Measurements from ENCODE around the gene TIMM23.
"Not testable (repeated sequence)": the region's sequence is repeated elsewhere in the genome, so short reads cannot be mapped to it uniquely, and the experiment has no call there.

The TIMM23 gene, protein sequence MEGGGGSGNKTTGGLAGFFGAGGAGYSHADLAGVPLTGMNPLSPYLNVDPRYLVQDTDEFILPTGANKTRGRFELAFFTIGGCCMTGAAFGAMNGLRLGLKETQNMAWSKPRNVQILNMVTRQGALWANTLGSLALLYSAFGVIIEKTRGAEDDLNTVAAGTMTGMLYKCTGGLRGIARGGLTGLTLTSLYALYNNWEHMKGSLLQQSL

DNA sequence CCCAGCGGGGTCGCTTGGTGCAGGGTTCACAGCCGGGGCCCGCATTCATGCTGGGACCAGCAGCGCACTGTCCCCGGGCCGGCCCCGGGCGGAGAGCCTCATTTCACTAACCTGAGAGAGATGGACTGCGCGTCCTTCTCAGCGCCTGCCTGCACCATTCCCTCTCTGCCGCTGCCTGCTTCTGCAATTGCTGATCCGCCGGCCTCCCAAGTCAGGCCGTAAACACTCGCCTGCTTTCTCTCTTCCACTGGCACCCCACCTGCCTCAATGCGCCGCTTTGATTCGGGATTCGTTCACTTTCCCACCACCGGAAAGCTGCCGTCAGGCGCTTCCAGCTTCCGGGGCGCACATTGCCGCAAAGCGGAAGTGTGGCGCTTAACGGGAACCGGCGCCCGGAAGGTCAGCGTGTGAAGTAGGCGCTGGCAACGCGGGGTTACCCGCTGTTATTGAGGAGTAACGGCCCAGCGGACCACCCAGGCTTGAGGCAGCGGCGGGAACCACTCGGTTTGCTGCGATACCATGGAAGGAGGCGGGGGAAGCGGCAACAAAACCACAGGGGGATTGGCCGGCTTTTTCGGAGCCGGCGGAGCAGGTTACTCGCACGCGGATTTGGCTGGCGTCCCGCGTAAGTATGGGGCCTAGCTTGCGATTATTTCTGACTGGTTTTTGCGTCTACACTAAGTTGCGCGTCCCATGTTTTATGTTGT, at the start of gene TIMM23:
Gene TIMM23 (plus strand): TSS at position 384 of the 707 bp plus-strand sequence. CDS start 136 bp downstream, at position 520.
- peak; percentile 2 for DNase-seq

DNA sequence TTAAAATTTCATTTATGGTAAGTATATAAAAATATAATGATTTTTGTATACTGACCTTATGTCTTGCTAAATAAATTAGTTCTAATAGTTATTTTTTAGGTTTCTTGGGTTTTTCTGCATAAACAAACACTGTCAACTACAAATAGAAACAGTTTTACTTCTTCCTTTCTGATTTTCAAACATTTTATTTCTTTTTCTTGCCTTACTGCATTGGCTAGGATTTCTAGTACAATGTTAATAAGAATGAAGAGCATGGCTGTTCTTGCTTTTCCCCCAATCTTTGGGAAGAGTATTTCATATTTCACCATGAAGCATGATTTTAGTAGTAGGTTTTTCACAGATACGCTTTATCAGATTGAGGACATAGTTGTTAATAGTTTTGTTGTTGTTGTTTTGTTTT, 45.5 kb upstream of the TIMM23 start:
- DNase-seq, result not testable (repeated sequence)

DNA sequence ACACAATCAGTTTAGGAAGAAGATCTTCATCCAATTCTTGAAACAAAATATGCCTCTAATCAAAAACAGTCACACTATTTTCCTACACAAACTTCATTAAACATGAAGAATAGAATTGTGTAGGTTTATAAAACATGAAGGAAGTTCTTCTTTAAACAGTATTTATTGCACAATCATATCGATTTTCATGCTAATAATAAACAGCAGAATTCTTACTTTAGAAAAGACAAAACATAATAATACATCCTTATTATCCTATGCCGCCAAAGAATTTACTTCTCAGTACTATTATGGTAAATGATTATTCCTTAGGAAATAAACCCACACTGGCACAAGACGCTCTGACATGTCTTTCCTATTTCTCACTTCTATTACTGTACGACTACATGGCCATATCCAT, 41.0 kb upstream of the TIMM23 start:
- DNase-seq, result not testable (repeated sequence)

DNA sequence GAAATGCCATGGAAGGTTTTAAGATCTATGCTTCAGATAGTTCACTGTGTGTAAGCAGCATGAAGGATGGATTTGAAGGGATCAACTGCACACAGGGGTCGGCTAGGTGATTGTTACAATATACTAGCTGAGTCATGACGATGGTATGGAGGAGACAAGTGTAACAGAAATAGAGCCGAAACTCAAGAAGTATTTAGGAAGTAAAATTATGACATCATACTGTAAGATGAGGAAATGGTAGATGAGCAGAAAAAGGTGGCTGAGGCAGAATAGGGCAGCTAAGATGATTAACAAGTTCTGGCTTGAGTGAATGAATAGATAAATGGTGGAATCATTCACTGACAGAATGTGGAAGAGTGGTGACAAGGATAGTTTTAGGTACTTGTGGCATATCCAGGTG, 37.5 kb upstream of the TIMM23 start:
- not testable (repeated sequence) for DNase-seq

DNA sequence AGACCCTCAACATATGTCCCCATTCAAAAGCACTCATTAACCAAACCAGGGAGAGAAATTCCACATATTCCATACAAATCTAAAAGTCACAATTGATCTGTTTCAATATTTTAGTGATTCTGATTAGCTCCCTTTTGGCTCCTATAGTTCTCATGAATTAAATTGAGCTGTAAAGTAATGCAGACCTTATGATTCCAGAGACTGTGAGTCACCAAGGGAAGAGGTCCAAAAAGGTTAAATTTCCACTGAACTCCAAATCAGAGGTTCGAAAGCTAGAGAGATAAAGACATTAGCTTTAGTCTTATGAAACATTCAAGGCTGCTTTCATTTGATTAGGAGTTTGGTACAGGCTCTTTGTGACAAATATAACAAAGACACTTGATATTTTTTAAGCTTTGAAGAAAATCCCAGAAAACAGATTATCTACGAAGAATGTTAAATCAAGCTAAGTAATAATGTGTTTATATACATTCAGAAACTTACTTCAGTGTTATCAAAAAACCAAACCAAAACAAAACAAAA, 33.1 kb upstream of the TIMM23 start:
- DNase-seq, result not testable (repeated sequence)

DNA sequence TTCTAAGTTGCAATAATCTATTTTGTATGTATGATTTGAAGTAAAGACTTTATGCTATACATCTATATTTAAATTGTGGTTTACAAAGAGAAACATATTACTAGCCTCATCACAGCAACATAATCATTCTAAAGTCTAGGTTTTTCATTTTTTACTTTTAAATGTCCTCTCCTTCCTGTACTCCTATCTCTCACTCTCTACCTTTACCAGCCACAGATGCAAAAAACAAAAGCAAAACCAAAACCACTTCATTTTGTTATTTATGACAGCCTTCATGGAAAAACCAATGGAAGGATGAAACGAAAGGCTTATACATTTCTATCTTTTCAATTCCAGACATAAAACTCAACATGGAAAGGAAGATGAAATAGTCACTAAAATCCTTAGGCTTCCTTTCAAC, 31.1 kb upstream of the TIMM23 start:
- not testable (repeated sequence) for DNase-seq

DNA sequence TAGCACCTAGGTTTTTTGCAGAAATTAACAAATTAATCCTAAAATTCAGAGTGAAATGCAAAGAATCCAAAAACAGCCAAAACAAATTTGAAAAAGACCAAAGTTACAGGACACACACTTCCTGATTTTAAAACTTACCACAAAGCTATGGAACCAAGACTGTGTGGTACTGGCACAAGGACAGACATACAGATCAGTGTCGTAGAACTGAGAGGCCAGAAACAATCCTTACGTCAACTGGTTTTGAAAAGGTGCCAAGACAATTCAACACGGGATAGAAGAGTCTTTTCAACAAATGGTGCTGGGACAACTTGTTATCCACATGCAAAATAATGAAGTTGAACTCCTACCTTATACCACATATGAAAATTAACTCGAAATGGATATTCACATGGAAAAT, 26.8 kb upstream of the TIMM23 start:
- not testable (repeated sequence) for DNase-seq

DNA sequence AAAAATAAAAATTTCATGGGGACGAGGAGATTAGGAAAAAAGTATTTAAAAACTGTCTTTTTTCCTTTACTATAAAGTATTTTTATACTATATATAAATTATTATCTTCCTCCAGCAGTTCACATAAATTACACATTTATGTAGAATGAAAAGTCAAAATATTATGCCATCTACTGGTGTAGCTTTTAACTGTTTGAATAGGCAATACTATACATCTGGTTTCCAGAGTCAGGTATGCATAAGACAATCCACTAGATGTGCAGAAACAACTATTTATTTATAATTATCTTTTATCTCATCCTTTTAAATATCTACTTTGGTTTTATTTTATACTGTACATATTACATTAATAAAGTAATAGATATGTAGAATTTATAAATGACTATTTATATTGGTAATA, 24.9 kb upstream of the TIMM23 start:
- not testable (repeated sequence) for DNase-seq

DNA sequence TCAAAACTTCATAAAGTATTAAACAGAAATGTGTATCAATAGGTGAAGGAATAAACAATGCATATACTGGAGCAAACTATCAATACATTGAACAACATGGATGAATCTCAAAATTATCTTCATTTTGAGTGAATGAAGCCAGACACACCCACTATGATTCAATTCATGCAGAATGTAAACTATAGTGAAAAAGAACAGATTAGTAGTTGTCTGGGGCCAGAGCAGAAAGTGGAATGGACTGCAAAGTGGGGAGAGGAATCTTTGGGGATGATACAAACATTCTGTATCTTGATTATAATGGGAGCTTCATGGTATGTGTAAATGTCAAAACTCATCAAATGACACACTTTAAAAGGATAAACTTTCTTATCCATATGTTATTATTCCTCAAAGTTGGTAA, 23.5 kb upstream of the TIMM23 start:
- not testable (repeated sequence) for DNase-seq

DNA sequence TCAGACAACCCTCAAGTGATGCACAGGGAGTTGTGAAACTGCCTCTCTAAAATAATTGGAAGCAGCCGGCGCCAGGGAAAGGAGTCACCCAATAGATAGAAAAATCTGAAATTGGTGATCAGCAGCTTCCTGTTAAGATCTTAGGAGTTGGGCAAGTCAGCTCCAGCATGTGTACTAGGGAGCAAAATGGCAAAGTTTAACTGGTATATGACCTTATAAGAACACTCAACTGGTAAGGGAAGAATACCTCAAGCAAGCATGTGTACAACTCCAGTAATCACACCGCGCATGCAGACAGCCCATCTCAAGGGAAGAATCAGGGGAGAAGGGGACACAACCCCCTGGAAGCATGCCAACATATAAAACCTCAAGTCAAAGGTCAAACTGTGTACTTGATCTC, 17.9 kb upstream of the TIMM23 start:
- not testable (repeated sequence) for DNase-seq

DNA sequence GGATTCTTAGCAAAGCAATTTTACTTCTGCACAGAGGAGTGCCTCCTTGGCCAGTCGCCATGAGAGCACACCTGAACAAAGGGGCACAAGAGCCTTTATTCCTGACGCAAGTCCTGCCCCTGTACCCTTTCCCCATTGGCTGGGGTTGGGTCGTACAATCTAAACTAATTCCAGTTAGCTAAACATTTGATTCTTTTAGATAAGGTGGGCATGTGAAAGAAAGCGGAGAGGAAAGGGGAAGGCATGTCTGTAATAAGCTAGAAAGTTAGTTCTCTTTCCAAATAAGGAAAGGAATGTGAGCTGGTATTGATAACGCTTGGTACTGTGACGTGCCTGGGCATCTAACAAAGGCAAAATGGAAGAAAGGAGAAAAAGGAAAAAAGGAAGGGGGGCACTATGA, 15.7 kb upstream of the TIMM23 start:
- not testable (repeated sequence) for DNase-seq

DNA sequence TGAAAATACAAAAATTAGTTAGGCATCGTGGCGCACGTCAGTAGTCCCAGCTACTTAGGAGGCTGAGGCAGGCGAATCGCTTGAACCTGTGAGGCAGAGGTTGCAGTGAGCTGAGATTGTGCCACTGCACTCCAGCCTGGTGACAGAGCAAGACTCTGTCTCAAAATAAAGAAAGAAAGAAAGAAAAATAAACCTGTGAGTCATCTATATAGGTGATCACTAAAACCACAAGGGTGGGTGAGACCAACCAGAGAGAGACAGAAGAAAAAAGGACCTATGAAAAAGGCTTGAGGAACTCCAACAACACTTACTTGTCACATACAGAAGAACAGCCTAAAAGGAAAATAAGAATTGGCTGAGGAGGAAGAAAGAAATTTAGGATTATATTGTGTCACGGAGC, 14.4 kb upstream of the TIMM23 start:
- DNase-seq, result not testable (repeated sequence)

DNA sequence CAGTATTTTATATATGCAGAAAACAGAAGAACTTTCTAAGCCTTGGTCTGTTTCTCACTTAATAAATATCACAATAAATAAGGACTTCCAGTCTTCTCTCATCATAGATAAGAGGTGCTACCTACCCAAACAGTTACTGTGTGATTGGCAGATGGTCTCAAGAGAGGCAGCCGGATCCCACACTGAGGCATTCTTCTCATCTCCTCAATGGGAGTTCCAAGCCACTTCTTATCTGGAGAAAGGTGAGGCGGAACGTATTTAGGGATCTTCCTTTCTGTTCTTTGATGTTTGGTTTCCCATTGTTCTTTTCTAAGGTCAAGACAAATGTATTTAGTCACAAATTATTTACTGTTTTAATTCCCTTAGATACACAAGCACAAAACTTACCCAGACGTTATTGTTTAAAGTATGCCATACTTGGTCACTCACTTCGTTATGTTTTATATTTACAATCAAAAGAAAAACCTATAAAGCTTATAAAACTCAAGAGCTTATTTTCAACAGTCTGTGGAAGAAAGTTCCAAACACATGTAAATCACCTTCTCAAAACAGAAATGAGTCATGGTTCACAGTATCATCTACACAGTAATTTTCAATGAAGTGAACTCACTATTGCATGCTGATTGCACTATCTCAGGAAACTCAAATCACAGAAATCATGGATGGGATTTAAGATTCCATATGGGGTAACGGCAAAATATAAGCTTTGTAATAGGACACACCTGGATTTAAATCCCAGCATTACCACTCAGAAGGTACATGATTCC, 9.4 kb upstream of the TIMM23 start:
- DNase-seq, result not testable (repeated sequence)

DNA sequence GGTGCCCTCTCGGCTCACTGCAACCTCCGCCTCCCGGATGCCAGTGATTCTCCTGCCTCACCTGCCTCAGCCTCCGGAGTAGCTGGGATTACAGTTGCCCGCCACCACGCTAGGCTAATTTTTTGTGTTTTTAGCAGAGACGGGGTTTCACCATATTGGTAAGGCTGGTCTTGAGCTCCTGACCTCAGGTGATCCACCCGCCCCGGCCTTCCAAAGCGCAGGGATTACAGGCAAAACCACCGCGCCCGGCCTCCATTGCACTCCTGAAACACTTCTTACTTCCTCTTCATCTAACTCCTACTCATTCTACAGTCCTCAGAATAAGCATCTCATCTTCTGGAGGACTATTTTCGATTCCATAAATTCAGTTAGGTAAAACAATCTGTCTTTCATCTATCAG, 1.3 kb upstream of the TIMM23 start:
- not testable (repeated sequence) for DNase-seq

DNA sequence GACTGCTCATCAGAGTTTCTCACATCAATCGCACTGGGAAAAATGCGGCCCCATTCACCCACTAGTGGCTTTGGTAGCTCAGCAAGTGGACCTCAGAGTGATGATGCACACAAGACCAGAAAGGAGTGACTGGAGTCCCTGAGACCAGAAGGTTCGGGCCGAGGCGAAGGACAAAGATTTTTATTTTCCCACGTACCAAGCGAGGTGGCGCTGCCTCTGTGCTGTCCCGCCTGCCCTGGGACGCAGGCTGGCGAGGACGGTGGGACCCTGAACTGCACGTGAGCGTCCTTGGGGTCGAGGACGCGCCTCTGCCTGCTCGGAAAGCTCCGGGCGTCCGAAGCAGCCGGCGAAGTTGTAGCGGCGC, 565 bp upstream of the TIMM23 start:
- not testable (repeated sequence) for DNase-seq

DNA sequence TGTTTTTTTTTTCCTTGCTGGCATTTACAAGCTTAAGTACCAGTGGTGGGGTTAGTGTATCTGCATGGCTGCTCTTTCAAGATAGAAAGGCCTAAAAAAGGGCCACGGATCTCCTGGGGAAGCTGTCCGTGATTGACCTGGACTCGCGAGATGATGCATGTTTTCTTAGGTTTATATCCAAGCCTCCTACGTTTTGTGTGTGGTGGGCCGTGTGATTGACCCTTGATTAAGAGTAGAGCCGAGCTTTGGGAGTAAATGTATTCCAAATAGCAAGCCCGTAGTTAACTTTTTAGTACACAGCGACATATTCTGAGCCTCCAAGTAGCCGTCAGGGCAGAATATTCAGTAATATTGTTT, 502 bp downstream of the TIMM23 start:
- not testable (repeated sequence) for DNase-seq

DNA sequence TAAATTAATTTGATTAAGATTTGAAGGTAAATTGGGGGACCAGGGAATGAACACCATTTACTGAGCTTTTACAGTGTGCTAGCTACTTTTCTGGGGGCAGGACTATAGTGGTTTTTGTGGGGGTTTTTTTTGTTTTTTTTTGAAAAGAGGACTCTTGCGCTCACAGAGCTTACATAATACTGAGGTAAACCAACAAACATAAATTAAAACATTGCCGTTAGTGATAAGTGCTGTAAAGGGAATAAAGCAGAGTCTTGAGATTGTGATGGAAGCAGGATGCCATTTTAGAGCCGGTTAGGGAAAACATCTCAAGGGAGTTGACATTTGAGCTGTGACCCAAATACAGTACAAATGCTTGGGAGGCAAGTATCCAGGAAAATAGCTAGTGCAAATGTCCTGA, 1.8 kb downstream of the TIMM23 start:
- not testable (repeated sequence) for DNase-seq

DNA sequence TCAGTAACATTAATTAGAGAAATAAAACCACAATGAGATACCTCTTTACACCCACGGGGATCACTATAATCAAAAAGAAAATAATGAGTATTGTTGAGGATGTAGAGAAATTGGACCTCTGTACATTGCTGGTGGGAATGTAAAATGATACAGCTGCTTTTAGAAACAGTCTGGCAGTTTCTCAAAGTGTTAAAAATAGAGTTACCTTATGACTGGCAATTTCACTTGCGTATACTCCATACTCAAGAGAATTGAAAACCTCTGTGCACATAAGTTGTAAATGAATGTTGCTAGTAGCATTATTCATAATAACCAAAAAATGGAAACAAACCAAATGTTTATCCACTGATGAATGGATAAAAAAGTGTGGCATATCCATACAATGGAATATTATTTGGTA, 6.3 kb downstream of the TIMM23 start:
- DNase-seq, result not testable (repeated sequence)

DNA sequence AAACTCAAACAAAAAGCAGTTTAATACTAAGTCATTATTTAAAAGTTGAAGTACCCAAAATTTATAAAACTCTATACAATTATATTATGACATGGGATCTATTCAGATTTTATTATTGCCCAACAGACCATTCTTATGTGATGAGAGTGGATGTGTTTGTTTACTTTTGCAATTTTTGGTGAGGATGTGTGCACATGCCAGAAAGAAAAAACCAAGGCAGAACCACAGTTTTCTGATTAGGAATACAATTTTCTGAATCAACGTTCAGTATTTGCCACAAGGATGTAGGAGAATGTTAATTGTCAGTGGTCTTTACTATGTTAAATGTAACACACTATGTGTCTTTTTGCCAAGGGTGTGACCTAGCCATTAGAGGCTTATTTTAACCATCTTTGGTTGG, 9.1 kb downstream of the TIMM23 start:
- not testable (repeated sequence) for DNase-seq

DNA sequence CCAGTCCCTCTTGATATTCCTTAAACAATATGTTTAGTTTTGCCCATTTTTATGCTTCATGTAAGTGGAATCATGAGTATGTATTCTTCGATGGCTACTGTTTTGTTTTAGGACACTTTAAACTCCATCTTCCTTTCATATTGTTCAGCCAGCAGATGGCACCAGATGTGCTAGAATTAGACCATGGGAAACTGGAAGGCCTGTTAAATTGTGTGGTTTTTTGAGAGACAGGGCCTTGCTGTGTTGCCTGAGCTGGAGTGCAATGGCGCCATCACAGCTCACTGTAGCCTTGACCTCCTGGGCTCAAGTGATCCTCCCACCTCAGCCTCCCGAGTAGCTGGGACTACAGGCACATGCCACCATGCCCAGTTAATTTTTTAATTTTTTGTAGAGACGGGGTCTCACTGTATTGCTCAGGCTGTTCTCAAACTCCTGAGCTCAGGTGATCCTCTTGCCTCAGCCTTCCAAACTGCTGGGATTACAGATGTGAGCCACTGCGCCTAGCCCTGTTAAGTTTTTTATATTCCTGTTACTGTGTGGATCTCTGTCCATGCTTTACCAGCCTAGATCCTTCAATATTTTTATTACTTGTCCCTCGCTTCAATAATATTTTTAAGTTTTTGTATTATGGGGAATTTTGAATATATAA, 11.4 kb downstream of the TIMM23 start:
- DNase-seq, result not testable (repeated sequence)

DNA sequence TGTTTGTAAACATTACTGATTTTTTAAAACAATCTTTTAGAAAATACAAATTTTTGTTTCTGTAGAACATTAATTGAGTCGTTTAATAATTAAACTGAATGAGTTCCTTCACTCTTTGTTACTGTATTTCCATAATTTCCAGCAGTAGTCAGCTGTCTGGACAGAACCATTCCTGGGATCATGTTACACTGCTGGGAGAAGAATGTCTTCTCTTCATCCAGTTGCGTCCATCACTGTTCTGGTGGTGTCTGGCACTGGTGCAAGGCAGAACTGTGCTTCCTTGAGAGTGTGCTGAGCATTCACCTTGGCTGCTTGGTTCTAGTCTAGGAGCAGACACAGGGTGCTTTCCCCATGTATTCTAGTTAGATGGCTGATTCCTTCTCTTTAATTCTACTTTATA, 12.2 kb downstream of the TIMM23 start:
- DNase-seq, result not testable (repeated sequence)

DNA sequence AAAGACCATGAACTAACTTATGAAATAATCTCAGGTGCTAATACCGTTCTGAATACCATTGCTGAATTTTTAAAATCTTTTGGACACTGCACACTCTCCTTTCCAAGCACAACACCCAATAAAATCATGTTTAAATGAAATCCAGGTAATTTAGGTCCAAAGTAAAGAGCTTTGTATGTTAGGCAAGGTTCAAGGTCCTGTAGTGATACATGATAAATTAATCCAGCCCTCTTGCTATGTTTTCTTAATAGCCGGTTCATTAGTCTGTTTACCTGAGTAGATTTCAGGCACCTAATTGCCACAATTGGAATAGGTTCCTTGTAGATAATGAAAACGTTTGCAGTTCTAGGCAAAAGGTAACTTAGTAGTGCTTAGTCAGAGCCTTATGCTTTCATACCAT, 13.3 kb downstream of the TIMM23 start:
- not testable (repeated sequence) for DNase-seq

DNA sequence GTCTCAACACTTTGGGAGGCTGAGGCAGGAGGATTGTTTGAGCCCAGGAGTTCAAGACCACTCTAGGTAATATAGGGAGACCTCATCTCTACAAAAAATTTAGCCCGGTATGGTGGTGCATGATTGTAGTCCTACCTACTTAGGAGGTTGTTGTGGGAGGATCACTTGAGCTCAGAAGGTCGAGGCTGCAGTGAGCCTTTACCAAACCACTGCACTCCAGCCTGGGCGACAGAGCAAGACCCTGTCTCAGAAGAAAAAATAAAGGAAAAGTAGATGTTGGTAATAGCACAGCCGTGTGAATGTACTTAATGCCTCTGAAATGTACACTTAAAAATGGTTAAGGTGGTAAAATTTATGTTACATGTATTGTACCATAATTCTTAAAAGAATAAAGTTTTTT, 25.3 kb downstream of the TIMM23 start:
- DNase-seq, result no peak

Measured in NCI-H510A treated with DMSO at 0.1 percent for 48 hours (cell line).